Measurements from ENCODE around the gene GPR17.

The GPR17 gene

GRCh38 chr2:127624756-127625571 lies 21.0 kb upstream of the GPR17 start:
- 88 to 92% methylated on average over 12 to 18 of the region's 23 CpGs for WGBS, 2 experiments (ENCODE audit: insufficient coverage in 2 of 2)
- no peak overlapping the region for H3K27ac ChIP-seq (ENCODE audit: low read depth, low read length, severe bottlenecking)

DNA sequence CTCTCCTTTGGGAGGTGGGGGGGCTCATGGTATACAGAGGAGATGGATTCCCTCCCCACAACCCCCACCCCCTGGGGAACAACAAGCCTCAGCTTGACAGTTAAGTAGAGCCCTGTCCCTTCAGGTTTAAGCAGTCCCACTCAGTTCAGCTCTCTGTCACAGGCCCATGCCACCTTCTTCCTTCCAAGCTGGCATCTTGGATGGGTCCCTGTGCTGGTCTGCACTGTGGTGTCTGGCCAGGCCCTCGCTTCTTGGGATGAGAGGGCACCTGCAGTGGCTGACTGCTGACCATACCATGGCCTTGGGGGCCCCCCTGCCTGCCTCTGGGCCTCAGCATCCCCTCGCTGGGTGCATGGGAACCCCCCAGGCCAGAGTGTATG lies 20.4 kb upstream of the GPR17 start:
- peaks cover 7% of the 10 kb centered on the region for H3K4me1 ChIP-seq (ENCODE audit: control insufficient read depth, insufficient read depth, low read length, poor library complexity, severe bottlenecking)
- no peaks in the 10 kb centered on the region for H3K36me3 ChIP-seq (ENCODE audit: control insufficient read depth, insufficient read depth, low read length)
- H3K4me3 ChIP-seq (ENCODE audit: extremely low read depth, insufficient read depth, low read length, poor library complexity, severe bottlenecking): no peak overlapping the region
- H3K27ac ChIP-seq (ENCODE audit: low read depth, low read length, severe bottlenecking): no peak overlapping the region
- 91 to 100% methylated on average over 1 to 2 of the region's 2 CpGs for WGBS, 2 experiments (ENCODE audit: insufficient coverage in 2 of 2)
- H3K9me3 ChIP-seq (ENCODE audit: control insufficient read depth, low read length): no peaks in the 10 kb centered on the region

More at GRCh38 chr2:127624756-127625571, 21.0 kb upstream of the GPR17 start:
- H3K4me3 ChIP-seq (ENCODE audit: extremely low read depth, insufficient read depth, low read length, poor library complexity, severe bottlenecking): no peak overlapping the region
- no peaks in the 10 kb centered on the region for H3K36me3 ChIP-seq (ENCODE audit: control insufficient read depth, insufficient read depth, low read length)
- H3K9me3 ChIP-seq (ENCODE audit: control insufficient read depth, low read length): no peaks in the 10 kb centered on the region
- peaks cover 7% of the 10 kb centered on the region for H3K4me1 ChIP-seq (ENCODE audit: control insufficient read depth, insufficient read depth, low read length, poor library complexity, severe bottlenecking)

GRCh38 chr2:127626175-127626574 lies 19.8 kb upstream of the GPR17 start:
- Histone ChIP-seq H3K4me1 (ENCODE audit: control insufficient read depth, insufficient read depth, low read length, poor library complexity, severe bottlenecking) (peaks cover 7% of the 10 kb centered on the region), H3K36me3 (ENCODE audit: control insufficient read depth, insufficient read depth, low read length) (no peaks in the 10 kb centered on the region), H3K4me3 (ENCODE audit: extremely low read depth, insufficient read depth, low read length, poor library complexity, severe bottlenecking) (no peak overlapping the region), H3K9me3 (ENCODE audit: control insufficient read depth, low read length) (no peaks in the 10 kb centered on the region), H3K27ac (ENCODE audit: low read depth, low read length, severe bottlenecking) (no peak overlapping the region)
- 83 to 86% methylated on average over 8 to 9 of the region's 12 CpGs for WGBS, 2 experiments (ENCODE audit: insufficient coverage in 2 of 2)

DNA sequence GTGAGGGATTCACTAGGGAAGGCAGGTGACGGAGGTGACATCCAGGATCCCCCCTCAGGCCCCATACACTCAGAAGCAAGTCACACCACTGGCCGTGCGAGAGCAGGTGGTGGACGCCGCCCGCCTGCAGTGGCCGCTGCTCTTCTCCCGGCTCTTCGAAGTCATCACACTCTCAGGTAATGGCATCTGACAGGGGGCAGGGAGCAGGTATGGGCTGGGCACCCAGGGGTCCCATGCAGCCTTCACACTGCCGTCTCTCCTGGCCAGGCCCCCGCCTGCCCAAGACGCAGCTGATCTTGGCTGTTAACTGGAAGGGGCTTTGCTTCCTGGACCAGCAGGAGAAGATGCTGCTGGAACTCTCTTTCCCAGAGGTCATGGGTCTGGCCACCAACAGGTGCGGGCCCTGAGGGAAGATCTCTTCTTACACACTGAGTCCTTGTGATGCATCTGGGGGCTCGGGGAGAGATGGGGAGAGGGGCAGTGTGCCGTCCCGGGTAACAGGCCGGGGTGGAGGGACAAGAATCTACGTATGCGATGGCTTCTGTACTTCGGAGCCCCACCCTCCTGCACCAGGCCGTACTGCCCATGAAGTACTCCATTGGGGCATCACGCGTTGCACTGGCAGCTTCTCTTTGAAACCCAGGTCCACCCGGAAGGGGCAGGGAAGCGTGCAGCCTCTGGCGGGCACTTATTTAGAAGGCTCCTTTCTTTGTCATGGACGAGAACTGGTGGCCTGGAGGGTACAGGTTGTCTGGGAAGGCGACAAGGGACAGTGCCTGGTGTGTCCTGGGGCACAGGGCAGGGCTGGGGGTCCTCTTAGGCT lies 18.8 kb upstream of the GPR17 start:
- 91 to 94% methylated on average over 23 of the region's 28 CpGs for WGBS, 2 experiments (ENCODE audit: insufficient coverage in 2 of 2)
- Histone ChIP-seq H3K4me3 (ENCODE audit: extremely low read depth, insufficient read depth, low read length, poor library complexity, severe bottlenecking) (no peak overlapping the region), H3K9me3 (ENCODE audit: control insufficient read depth, low read length) (no peaks in the 10 kb centered on the region), H3K4me1 (ENCODE audit: control insufficient read depth, insufficient read depth, low read length, poor library complexity, severe bottlenecking) (peaks cover 7% of the 10 kb centered on the region), H3K36me3 (ENCODE audit: control insufficient read depth, insufficient read depth, low read length) (no peaks in the 10 kb centered on the region), H3K27ac (ENCODE audit: low read depth, low read length, severe bottlenecking) (no peak overlapping the region)

GRCh38 chr2:127627740-127628571 lies 18.0 kb upstream of the GPR17 start:
- Histone ChIP-seq H3K9me3 (ENCODE audit: control insufficient read depth, low read length) (no peaks in the 10 kb centered on the region), H3K4me1 (ENCODE audit: control insufficient read depth, insufficient read depth, low read length, poor library complexity, severe bottlenecking) (peaks cover 7% of the 10 kb centered on the region), H3K4me3 (ENCODE audit: extremely low read depth, insufficient read depth, low read length, poor library complexity, severe bottlenecking) (no peak overlapping the region), H3K36me3 (ENCODE audit: control insufficient read depth, insufficient read depth, low read length) (no peaks in the 10 kb centered on the region), H3K27ac (ENCODE audit: low read depth, low read length, severe bottlenecking) (no peak overlapping the region)
- WGBS, 2 experiments (ENCODE audit: insufficient coverage in 2 of 2): 94 to 96% methylated on average over 12 to 16 of the region's 18 CpGs

DNA sequence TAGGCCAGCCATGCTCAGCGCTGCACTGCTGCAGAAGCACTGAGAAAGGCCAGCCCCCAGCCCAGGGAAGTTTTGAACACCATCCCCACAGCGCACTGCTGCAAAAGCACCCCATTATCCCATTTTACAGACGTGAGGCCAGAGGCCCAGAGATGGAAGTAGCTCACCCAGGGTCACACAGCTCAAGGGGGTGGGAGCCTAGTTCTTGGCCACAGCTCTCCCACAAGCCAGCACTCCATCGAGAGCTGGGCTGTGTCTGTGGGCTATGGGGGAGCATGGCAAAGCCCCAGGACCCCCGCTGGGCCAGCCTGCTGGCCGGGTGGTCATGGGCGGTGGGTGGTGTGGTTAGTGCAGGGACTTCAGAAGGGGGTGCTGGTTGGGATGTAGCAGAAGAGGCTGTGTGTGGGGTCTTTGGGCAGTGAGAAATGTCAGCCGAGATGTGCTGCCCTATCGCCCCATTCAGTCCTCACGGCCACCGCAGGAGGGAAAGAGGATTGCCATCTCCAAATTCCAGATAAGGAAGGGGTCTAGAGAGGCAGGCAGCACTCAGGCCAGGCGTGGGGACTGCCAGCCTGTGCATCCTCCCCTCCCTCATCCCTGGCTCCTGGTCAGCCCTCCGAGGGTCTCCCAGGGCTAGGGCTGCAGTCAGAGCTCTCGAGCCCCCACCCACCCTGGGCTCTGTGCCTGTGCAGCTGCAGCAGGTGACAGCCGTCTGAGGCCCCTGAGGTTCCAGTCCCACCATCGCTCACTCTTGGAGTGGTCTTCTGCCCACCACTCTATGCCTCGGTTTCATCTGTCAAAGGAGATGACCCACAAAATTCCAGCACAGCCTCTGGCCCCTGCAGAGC lies 17.0 kb upstream of the GPR17 start:
- Histone ChIP-seq H3K36me3 (ENCODE audit: control insufficient read depth, insufficient read depth, low read length) (no peaks in the 10 kb centered on the region), H3K27ac (ENCODE audit: low read depth, low read length, severe bottlenecking) (no peak overlapping the region), H3K9me3 (ENCODE audit: control insufficient read depth, low read length) (no peaks in the 10 kb centered on the region), H3K4me1 (ENCODE audit: control insufficient read depth, insufficient read depth, low read length, poor library complexity, severe bottlenecking) (peaks cover 3% of the 10 kb centered on the region), H3K4me3 (ENCODE audit: extremely low read depth, insufficient read depth, low read length, poor library complexity, severe bottlenecking) (no peak overlapping the region)
- WGBS, 2 experiments (ENCODE audit: insufficient coverage in 2 of 2): 88 to 91% methylated on average over 13 to 16 of the region's 17 CpGs

DNA sequence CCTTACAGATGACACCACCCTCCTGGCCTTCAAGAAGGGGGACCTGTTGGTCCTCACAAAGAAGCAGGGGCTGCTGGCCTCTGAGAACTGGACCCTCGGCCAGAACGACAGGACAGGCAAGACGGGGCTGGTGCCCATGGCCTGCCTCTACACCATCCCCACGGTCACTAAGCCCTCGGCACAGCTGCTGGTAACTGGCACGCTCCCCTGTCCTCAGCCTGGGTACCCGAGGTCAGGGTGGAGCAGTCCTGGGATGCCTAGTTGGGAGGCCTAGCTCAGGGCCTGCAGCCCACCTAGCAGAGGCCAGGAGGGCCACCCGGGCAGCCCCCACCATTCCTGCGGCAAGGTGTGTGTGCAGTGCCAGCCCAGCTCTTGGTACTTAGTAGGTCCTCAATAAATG lies 16.3 kb upstream of the GPR17 start:
- Histone ChIP-seq H3K4me1 (ENCODE audit: control insufficient read depth, insufficient read depth, low read length, poor library complexity, severe bottlenecking) (no peaks in the 10 kb centered on the region), H3K36me3 (ENCODE audit: control insufficient read depth, insufficient read depth, low read length) (no peaks in the 10 kb centered on the region), H3K27ac (ENCODE audit: low read depth, low read length, severe bottlenecking) (no peak overlapping the region), H3K9me3 (ENCODE audit: control insufficient read depth, low read length) (no peaks in the 10 kb centered on the region), H3K4me3 (ENCODE audit: extremely low read depth, insufficient read depth, low read length, poor library complexity, severe bottlenecking) (no peak overlapping the region)
- 85 to 87% methylated on average over 9 of the region's 9 CpGs for WGBS, 2 experiments (ENCODE audit: insufficient coverage in 2 of 2)

DNA sequence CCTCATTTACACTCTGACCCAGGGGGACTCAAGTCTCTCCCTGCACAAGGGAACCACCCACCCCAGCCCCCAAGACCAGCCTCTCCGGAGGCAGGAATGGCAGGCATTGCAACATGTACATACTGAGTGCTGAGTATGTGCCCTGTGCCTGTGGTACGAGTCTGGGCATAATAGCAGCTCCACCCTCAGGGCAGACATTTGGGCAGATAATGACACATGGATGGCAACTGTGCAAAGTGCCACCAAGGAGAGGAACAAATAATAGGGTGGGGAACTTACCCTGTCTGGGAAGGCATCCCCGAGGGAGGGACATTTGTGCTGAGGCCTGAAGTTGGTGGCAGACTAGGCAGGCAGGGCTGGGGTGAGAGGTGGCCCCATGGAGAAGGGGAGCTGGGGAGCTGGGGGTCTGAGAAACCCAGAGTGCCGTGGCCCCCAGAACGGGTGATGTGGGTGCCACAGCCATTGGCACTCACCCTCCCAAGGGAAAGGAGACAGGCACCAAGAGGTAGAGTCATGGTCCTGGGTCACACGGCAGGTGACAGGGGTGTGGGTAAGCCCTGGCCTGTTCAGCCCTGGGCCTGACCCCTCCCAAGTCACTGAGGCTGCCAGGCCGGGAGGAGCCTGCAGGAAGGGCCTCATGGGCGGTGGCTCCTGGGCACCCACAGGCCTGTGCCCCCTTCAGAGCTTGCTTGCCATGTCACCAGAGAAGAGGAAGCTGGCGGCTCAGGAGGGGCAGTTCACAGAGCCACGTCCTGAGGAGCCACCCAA lies 15.7 kb upstream of the GPR17 start:
- Histone ChIP-seq H3K4me3 (ENCODE audit: extremely low read depth, insufficient read depth, low read length, poor library complexity, severe bottlenecking) (no peak overlapping the region), H3K4me1 (ENCODE audit: control insufficient read depth, insufficient read depth, low read length, poor library complexity, severe bottlenecking) (no peaks in the 10 kb centered on the region), H3K27ac (ENCODE audit: low read depth, low read length, severe bottlenecking) (no peak overlapping the region), H3K9me3 (ENCODE audit: control insufficient read depth, low read length) (no peaks in the 10 kb centered on the region), H3K36me3 (ENCODE audit: control insufficient read depth, insufficient read depth, low read length) (no peaks in the 10 kb centered on the region)
- WGBS, 2 experiments (ENCODE audit: insufficient coverage in 2 of 2): 88 to 93% methylated on average over 7 to 10 of the region's 10 CpGs

- H3K4me1 ChIP-seq (ENCODE audit: control insufficient read depth, insufficient read depth, low read length, poor library complexity, severe bottlenecking): no peaks in the 10 kb centered on the region
- no peak overlapping the region for H3K27ac ChIP-seq (ENCODE audit: low read depth, low read length, severe bottlenecking)
- 95 to 97% methylated on average over 13 to 20 of the region's 25 CpGs for WGBS, 2 experiments (ENCODE audit: insufficient coverage in 2 of 2)
- no peaks in the 10 kb centered on the region for H3K9me3 ChIP-seq (ENCODE audit: control insufficient read depth, low read length)
- no peak overlapping the region for H3K4me3 ChIP-seq (ENCODE audit: extremely low read depth, insufficient read depth, low read length, poor library complexity, severe bottlenecking)
- H3K36me3 ChIP-seq (ENCODE audit: control insufficient read depth, insufficient read depth, low read length): no peaks in the 10 kb centered on the region
Observed at GRCh38 chr2:127630864-127631540, 15.0 kb upstream of the GPR17 start.

Data from mesodermal cell (in vitro differentiated cells).